A204.1 (cell line): Measurements from ENCODE around the gene MMP10.
"Not testable (repeated sequence)": the region's sequence is repeated elsewhere in the genome, so short reads cannot be mapped to it uniquely, and the experiment has no call there.

Experiments used
- FAIRE-seq: peaks from 2 replicates; lab custom pipeline; 2012; peaks lifted over from hg19 to GRCh38; lab: Jason Lieb, UNC

The MMP10 gene

DNA sequence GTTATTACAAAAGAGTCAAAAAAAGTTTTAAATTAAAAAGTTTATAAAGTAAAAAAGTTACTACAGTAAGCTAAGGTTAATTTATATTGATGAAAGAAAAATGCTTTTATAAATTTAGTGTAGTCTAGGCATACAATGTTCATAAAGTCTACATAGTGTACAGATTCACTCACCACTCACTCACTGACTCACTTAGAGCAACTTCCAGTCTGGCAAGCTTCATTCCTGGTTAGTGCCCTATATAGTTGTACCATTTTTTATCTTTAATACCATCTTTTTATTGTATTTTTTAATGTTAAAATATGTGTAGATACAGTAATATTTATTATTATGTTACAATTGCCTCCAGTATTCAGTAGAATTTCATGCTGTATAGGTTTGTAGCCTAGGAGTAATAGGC lies 2.6 kb upstream of the MMP10 start:
- peak; percentile 48 for FAIRE-seq

DNA sequence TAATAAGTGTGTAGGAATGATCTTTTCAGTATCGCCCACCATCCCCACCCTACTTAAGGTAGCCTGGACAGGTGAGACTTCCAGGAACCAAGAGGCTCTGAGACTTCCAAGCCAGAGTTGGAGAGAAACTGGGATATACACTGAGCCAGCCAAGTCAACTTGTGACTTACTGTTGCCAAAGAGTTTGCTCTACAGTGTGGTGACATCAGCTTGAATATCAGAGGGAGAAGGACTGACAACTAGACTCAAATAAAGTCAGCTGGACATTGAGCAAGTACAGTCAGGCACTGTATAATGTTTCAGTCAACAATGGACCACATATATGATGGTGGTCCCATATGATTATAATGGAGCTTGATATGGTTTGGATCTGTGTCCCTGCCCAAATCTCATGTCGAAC lies 1.2 kb upstream of the MMP10 start:
- FAIRE-seq, result no peak

DNA sequence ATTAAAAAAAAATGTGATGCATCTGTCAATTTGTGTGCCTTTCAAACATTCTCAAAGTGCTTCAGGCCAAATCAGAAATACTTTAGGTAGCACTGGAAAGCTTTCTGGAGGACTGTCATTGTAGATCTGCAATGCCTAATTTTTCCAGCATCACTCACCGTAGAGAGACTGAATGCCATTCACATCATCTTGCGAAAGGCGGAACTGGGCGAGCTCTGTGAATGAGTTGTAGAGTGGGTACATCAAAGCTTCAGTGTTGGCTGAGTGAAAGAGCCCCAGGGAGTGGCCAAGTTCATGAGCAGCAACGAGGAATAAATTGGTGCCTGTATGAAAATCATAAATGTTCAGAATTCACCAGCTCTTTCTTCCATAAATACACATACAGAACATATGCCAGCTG lies 4.0 kb downstream of the MMP10 start:
- no peak for FAIRE-seq

DNA sequence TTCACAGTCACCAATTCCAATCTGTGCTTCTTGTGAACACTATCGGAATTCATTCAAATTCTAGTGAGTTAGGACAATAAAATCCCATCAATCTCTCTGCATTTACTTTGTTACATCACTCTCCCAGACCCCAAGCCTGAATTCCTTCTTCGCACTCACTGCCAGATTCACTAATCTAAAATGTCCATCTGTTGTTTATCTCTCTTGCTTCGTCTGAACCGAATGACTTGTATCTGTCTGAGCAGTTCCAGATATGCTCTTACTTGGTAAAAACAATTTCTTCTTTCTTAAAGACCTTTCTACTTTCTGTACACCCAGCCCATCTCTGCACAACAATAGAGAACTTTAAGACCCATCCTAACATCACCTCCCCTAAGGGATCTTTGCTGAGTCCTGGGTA lies 7.0 kb downstream of the MMP10 start:
- FAIRE-seq, result no peak

DNA sequence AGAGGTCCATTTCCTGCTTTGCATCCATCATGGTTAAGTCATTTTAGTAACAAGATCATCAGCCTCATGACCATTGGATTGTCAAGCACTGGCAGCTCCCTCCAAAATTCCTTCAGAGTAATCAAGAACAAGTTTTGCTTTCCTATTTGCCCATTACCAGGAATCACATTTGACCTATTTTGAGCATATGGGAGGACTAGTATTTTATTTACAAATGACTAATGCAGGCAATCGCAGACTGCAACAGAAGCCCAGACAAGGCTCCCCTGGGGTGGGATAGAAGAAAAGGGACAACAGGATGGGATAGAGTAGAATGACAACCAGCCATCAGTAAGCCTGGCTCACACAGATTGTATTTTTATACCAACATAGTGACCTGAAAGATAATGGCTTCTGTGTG lies 9.1 kb downstream of the MMP10 start:
- FAIRE-seq, result no peak

DNA sequence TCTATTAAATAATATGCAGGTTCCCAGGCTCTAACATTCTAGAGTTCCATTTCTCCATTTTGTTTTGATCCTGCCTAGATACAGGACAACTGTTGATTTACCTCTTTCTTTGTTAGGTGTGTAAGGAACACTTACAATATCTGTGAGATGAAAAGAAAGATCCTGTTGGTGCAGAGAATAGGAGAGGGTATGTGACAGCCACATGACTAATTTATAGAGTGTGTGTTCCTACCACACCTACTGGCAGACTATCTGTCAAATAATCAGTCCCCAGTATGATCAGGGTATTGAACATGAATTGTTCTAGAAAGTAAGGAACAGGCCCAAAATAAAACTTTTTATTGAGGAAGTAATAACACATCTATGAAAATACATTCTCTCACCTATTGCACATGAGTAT lies 10.2 kb downstream of the MMP10 start:
- no peak for FAIRE-seq

DNA sequence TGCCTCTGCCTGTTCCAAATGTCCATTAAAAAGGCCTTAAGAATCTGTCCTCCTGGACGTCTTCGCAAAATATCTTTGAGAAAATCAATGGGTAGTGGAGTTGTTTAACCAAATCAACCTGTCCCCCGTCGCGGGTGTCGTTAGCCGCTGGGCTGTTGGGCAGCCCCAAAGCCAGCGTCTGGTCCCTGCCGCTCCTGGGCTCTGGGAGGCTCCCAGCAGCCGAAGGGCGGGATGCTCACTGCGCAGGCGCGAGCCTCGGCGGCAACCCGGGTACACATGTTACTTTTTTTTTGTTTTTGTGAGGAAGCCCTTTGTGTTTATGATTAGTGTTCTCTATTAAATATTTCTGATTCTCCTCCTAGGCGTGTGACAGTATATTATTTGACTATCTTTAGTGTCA lies 12.6 kb downstream of the MMP10 start:
- no peak for FAIRE-seq

DNA sequence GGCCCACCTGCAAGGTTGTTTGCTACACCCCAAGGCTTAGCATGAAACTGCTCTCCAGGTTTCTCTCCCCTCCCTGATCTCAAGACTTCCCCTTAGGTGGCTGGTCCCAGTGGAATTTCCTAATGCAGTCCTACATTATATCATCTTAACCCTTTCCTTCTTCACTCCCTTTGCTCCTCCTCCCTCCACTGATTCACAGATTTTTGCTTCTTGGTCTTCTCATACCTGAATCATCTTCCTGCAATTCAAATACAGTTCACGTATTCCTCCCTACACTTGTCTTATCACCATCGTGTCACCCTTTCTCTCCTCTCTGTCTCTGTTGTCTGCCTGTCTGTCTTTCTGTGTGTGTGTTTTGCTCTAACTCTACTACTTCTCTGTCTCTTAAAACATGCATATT lies 17.0 kb downstream of the MMP10 start:
- no peak for FAIRE-seq

DNA sequence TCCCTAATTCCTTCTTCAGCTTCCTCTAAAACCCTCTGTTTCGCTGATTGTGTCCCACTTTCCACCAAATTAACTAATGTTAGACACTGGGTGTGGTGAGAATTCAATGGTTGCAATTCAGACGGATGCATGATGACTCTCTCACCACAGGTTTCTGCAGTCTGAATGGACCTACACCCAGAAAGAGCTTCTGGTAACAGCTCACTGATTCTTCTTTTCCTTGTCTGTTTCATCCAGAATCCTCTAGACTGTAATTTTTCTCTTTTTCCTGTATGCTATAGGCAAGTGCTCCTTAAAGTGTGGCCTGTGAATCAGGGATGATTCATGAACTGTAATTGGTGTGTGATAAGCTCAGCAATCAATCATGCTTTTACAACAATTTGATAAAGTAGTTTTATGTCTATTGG lies 18.1 kb downstream of the MMP10 start:
- FAIRE-seq, result no peak

DNA sequence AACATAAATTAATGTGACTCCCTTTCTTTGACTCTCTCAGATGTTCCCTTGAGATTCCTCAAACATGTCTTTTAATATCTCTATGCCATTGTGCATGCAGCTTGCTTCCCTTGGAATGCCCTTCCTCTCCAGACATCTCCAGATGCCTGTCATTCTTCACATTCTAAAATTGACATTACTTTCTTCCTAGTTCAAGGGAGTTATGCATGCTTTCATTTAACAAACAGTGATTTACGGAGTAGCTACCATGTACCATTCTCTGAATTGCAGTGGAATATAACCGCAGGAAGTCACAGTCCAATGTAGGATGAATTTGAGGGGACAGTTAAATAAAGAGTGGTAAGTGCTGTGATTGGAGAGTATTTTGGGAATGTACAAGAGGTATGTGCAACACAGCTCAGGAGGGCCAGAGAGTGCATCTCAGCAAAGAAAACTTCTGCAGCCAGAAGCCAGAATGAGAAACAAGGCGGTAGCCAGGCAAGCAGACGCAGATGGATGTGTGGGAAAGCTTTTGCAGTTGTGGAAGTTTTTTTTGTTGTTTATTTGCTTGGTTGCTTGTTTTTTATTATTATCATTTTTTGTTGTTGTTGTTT lies 18.7 kb downstream of the MMP10 start:
- FAIRE-seq, result no peak

DNA sequence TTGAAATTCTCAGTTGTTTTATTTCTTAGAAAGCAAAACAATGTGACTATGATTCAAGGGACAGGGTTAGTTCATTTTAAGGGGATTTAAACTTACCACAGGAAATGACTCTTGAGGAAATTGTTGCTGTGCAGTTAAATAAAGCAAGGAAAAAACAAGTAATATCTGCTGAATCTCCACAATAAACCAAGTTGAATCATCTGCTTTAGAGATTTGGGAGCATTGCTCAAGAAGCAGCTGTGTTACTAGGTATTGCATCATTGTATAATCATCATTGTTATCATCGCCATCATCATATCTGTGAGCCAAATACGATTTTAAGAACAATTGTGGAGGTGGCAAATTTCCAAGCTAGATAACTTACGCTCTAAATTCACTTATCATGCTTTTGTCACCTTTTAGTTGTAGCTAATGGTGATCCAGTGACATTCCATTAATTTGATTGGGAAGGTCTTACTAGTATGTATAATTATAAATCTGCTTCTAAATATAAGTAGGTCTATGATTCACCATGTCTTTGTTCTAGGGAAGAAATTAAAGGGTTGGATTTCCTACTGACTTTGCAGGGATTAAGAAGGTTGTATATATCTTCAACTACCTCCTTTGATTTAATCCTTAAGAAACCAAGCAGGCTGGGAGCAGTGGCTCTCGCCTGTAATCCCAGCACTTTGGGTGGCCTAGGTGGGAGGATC lies 19.9 kb downstream of the MMP10 start:
- no peak for FAIRE-seq

DNA sequence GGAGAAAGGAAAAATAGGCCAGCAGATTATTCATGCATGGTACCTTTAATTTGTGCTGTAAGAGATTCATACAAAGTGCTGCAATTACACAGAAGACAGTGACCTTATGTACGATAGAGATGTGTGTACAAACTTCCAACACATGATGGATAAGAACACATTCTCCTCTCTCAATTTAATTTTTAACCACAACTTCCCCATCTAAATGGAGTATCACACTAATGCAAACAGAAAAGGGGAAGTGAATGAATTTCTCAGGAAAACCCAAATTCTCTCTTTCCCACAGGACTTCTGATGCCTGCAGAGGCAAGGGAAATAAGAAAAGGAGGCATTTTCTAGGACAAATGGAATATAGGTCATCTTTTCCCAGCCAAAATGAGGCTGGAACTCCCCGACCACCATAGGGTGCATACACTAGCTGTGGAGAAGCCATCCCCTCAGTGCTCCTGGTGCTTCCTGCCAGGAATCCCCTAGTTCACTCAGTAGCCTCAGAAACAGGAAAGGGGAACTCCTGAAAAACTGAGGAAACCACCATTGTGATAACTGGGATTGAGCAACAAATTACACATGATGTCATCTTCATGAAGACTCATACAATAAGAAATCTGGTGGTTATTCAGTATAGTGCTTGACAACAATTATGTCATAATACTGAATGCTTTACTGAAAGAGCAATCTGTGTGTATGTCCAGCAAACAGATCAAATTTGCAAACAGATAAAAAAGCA lies 22.4 kb downstream of the MMP10 start:
- no peak for FAIRE-seq

DNA sequence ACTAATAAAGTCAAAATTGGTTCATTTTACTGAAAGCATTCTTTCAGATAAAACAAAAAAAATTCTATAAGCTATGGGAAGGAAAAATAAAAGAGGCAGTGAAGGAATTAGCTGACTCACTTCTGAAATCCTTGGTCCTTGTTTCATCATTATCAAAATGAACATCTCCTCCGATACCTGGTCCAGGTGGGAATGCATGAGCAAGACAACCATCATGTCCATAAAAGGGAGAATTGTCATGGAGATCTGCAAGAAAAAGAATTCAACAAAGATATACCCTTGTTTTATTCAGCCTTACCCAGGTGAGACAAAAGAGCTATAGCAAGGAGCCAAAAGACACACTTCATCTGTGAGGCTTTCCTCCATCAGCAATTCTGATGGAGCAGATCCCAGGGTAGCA lies 27.2 kb downstream of the MMP10 start:
- no peak for FAIRE-seq

DNA sequence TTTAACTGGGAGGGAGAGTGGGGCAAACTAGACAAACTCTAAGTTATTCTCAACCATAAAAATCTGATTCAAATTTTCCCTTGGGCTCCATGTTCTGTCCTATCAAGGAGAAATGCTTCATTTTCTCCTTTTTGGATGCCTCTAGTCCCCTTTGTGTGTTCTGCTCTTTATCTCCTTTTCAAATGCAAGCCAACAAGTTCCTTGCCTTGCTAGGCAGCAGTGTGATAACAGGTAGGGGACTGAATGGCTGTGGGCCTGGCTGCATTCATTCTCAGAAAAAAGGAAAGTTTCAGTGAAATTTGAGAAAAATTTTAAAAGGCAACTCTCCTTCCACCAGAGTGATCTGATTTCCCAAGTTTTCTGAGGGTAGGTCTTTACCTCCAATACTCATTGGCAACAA lies 28.8 kb downstream of the MMP10 start:
- no peak for FAIRE-seq

DNA sequence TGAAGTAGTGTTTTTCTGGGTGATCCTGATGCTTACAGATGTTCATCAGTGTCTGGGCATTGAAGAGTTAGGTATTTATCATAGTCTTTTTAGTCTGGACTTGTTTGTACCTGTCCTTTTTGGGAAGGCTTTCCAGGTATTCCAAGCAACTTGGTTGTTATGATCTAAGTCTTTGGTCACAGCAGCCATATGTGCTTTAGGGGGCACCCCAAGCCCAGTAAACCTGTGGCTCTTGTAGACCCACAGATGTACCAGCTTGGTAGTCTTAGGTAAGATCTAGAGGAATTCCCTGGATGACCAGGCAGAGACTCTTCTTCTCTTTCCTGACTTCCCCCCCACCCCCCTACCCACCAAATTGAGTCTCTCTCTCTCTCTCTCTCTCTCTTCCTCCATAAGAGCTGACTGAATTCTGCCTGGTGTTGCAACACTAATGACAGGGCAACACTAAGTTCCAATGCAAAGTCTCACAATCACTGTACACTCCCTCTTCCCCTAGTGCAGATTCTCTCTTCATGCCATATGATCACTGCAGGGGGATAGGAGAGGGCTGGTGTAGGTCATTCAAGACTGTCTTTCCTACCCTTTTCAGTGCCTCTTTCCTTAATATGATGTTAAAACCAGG lies 31.2 kb downstream of the MMP10 start:
- no peak for FAIRE-seq

DNA sequence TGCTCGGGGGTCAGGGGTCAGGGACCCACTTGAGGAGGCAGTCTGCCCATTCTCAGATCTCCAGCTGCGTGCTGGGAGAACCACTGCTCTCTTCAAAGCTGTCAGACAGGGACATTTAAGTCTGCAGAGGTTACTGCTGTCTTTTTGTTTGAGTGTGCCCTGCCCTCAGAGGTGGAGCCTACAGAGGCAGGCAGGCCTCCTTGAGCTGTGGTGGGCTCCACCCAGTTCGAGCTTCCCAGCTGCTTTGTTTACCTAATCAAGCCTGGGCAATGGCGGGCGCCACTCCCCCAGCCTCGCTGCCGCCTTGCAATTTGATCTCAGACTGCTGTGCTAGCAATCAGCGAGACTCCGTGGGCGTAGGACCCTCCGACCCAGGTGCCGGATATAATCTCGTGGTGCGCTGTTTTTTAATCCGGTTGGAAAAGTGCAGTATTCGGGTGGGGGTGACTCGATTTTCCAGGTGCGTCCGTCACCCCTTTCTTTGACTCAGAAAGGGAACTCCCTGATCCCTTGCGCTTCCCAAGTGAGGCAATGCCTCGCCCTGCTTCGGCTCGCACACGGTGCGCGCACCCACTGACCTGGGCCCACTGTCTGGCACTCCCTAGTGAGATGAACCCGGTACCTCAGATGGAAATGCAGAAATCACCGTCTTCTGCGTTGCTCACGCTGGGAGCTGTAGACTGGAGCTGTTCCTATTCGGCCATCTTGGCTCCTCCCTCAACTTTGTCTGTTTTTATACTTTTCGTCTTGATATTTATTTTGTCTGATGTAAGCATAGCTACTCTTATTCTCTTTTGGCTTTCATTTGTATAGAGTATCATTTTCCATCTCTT lies 33.5 kb downstream of the MMP10 start:
- FAIRE-seq, result not testable (repeated sequence)

DNA sequence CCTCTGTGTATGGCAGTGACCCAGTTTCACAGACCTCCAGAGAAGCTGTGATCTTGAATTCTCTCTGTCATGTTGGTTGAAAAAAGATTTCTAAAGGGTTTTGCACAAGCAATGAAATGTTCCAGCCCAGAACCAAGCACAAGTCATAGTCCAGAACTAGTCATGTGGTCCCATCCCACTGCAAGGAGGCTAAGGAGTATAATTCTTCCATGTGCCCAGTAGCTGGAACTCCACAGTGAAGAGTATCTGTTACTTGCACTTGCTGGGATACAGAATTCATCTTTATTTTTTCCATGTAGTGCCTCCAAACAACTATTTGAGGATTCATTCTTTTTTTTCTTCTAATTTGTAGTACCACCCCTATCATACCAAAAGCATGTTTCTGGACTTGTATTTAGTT lies 45.8 kb downstream of the MMP10 start:
- FAIRE-seq, result no peak

DNA sequence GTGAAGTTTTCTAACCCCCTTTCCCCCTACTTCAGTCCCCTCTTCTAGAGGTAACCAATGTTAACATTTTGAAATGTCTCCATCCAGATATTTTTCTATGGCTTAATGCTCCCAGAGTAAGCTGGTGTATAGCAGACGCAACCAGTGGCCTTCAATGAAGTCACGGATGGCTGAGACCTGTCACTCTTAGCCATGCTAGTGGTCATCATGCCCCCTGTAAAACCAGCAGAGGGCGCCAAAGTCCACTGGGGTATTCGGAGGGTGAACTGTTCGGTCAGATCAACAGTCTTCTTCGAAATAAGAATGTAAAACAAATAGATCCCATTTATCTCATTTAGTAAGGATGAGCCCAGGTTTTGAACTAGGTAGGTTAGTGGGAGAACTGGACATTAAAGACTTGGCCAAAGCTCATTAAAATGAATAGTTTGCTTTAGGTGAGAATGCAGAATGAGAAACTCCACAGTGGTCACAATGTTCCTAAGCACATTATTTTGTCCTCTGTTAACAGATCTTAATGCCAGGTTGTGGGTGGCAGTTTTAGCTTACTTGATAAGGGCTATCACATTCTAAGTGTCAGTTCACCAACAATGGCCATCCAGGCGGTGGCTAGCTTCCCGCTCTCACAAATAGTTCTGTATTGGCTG lies 47.1 kb downstream of the MMP10 start:
- no peak for FAIRE-seq

DNA sequence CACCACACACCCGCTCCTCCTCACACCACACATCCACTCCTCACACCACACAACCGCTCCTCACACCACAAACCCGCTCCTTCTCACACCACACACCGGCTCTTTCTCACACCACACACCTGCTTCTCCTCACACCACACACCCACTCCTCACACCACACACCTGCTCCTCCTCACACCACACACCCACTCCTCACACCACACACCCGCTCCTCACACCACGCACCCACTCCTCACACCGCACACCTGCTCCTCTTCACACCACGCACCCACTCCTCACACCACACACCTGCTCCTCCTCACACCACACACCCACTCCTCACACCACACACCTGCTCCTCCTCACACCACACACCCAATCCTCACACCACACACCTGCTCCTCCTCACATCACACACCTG lies 49.5 kb downstream of the MMP10 start:
- not testable (repeated sequence) for FAIRE-seq

DNA sequence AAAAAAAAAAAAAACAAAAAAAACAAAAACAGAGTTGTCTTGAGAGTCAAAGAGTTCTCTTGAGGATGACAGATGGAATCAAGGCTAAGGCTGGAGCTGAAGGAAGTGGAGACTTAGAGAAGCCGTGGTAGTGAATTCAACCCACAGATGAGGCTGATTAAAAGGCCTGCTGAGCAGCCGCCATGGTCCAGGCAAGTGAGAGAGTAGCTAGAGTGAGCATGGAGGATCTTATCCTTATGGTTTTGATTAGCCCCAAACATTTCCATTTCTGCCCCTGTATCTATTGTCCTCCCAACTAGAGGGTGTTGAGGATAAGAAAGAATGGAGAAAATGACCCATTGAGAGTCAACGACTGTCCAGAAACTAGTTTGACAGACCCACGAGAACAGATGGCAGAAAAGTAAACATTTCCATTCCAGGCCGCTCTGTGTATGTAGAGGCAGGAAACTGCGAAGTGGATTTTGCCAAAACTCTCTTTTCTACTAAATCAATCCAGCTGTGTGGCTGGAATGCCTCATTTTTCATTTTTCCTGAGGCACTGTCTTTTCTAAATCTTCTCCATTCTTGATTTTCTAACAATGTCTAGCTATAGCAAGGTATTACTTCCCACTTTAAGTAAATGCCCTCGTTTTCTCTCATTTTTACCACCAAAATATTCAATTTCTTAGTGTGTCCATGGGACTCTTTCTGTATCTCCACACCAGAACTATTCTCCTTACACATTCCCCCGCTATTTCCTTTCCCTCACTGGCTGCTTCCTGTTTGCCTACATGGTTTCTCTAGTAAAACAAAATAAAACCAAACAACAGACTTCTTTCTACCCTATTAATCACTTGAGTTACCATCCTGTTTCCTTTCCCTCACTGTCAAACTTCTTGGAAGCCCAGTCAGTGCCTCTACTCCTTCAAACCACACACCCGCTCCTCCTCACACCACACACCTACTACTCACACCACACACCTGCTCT lies 50.3 kb downstream of the MMP10 start:
- FAIRE-seq, result no peak

DNA sequence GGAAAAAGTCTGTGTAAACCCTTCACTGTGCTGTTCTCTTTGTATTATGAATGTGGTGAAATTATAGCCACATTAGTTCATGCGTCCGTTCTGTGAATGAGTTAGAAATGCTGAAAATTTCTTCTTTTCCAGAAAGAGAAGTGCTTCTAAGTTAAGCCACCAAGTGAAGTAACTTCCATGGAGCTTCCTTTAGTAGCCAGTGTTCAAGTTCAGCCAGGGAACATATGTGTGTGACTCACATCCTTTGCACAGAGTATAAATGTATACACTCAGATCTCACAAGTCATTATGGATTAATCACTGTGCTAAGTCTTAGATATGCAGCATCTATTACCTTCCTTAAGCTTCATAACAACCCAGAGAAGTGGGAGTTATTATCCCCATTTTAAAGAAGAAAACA lies 52.5 kb downstream of the MMP10 start:
- no peak for FAIRE-seq
